ENCODE measurements around the gene NIN. TPM values are rescaled to one million over a fixed set of nuclear protein-coding genes. Genes with fewer than 3 reads are reported as not detected.

The NIN gene
- total RNA-seq, 1 donor from 2014 or later, result 45.4 TPM

DNA sequence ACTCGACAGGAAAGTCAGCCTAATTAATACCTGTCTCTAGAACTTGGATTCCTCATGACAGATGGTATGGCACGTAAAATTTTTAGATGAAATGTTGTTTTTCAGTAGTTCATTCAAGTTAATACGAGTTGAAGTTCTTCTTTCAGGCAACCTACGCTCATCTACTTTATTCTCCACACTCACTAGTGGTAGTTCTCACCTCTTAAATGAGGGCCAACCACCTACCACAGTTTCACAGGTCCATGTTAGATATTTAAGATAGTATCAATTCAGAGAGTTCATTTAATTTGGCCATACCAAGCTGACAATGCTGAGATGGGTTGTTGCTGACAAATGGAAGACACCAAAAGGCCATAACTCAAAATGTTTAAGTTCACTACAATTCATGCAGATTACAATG, 50.6 kb downstream of the NIN start:
- Histone ChIP-seq H3K36me3 (ENCODE audit: insufficient read depth, low read length) (no peaks in the 10 kb centered on the region), H3K27me3 (ENCODE audit: insufficient read depth, low read length) (no peaks in the 10 kb centered on the region), H3K4me1 (ENCODE audit: insufficient read depth, low read length) (peaks cover 7% of the 10 kb centered on the region), H4K20me1 (ENCODE audit: insufficient read depth, low read length) (no peaks in the 10 kb centered on the region), H3K27ac (ENCODE audit: low read depth, low read length) (no peak overlapping the region), H3K4me2 (ENCODE audit: low read length) (no peak overlapping the region), H2AFZ (ENCODE audit: low read depth, low read length) (no peak overlapping the region), H3K4me3 (ENCODE audit: insufficient read depth, low read depth, low read length) (no peak overlapping the region), H3K9ac (ENCODE audit: low read length) (no peak overlapping the region), H3K9me3 (ENCODE audit: insufficient read depth, low read depth, low read length) (no peaks in the 10 kb centered on the region), H3K79me2 (ENCODE audit: insufficient read depth, low read length) (no peaks in the 10 kb centered on the region)
- FAIRE-seq, result no peak
- DNase-seq (ENCODE audit: low read depth), result no peak
- no peak overlapping the region for H3K27ac Mint-ChIP-seq (ENCODE audit: unreplicated experiment)
- peaks cover 3% of the 10 kb centered on the region for H3K36me3 Mint-ChIP-seq (ENCODE audit: low read depth, unreplicated experiment)
- H3K4me1 Mint-ChIP-seq (ENCODE audit: low read depth, unreplicated experiment), result peaks cover 6% of the 10 kb centered on the region
- H3K4me3 Mint-ChIP-seq (ENCODE audit: unreplicated experiment), result no peak overlapping the region
- no peaks in the 10 kb centered on the region for H3K9me3 Mint-ChIP-seq (ENCODE audit: unreplicated experiment)
- H3K27me3 Mint-ChIP-seq (ENCODE audit: low read depth, unreplicated experiment), result no peaks in the 10 kb centered on the region
- TF ChIP-seq, protein P1, sequence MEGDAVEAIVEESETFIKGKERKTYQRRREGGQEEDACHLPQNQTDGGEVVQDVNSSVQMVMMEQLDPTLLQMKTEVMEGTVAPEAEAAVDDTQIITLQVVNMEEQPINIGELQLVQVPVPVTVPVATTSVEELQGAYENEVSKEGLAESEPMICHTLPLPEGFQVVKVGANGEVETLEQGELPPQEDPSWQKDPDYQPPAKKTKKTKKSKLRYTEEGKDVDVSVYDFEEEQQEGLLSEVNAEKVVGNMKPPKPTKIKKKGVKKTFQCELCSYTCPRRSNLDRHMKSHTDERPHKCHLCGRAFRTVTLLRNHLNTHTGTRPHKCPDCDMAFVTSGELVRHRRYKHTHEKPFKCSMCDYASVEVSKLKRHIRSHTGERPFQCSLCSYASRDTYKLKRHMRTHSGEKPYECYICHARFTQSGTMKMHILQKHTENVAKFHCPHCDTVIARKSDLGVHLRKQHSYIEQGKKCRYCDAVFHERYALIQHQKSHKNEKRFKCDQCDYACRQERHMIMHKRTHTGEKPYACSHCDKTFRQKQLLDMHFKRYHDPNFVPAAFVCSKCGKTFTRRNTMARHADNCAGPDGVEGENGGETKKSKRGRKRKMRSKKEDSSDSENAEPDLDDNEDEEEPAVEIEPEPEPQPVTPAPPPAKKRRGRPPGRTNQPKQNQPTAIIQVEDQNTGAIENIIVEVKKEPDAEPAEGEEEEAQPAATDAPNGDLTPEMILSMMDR (IDR thresholded peaks at IDR 0.05; ENCODE audit: insufficient read depth, low read depth, low read length), result no peak
- no peak for TF ChIP-seq EZH2 (IDR thresholded peaks at IDR 0.05; ENCODE audit: insufficient read depth, low read length)

DNA sequence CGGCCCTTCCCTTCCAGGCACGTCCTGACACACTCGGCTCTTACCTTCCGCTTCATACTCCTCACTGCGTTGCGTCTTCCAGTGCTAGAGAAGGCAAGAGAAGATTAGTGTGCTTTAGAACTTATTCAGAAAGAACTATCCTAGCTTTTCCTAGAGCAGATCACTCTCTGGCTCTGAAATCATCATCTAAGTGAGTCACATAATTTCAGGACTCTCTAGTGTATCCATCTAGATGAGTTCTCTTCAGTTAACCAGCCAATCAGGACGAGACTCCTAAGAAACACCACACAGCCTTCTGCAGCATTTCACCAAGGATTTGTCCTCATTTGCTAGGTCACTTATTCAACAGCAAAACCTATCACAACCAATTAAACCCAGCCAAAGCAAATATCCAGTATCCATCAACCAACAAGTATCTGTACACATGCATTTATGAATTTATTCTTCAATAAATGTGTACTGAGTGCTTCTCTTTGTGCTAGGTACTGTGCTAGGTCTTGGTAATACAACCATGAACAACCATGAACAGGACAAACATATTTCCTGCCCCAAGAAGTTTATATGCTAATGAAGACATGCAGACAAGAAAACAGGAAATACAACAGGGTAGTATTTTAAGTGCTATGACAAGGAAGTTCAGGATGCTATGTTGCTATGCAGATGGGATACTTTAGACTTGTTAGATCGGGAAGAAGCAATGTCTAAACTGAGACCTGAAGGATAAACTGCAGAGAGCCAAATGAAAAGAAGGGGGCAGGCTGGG, 52.1 kb downstream of the NIN start:
- H3K4me3 ChIP-seq (ENCODE audit: insufficient read depth, low read depth, low read length), result no peak overlapping the region
- H3K9ac ChIP-seq (ENCODE audit: low read length), result no peak overlapping the region
- Mint-ChIP-seq H3K4me3 (ENCODE audit: unreplicated experiment) (no peak overlapping the region), H3K36me3 (ENCODE audit: low read depth, unreplicated experiment) (peaks cover 3% of the 10 kb centered on the region), H3K9me3 (ENCODE audit: unreplicated experiment) (no peaks in the 10 kb centered on the region), H3K27me3 (ENCODE audit: low read depth, unreplicated experiment) (no peaks in the 10 kb centered on the region), H3K27ac (ENCODE audit: unreplicated experiment) (no peak overlapping the region), H3K4me1 (ENCODE audit: low read depth, unreplicated experiment) (peaks cover 13% of the 10 kb centered on the region)
- H3K79me2 ChIP-seq (ENCODE audit: insufficient read depth, low read length), result no peaks in the 10 kb centered on the region
- peak; percentile 31 for DNase-seq (ENCODE audit: low read depth)
- peaks cover 13% of the 10 kb centered on the region for H3K4me1 ChIP-seq (ENCODE audit: insufficient read depth, low read length)
- no peaks in the 10 kb centered on the region for H3K9me3 ChIP-seq (ENCODE audit: insufficient read depth, low read depth, low read length)
- no peak for FAIRE-seq
- TF ChIP-seq, protein P1 (IDR thresholded peaks at IDR 0.05; ENCODE audit: insufficient read depth, low read depth, low read length), result no peak
- no peak for TF ChIP-seq EZH2 (IDR thresholded peaks at IDR 0.05; ENCODE audit: insufficient read depth, low read length)
- H3K4me2 ChIP-seq (ENCODE audit: low read length), result no peak overlapping the region
- no peaks in the 10 kb centered on the region for H4K20me1 ChIP-seq (ENCODE audit: insufficient read depth, low read length)
- H3K27ac ChIP-seq (ENCODE audit: low read depth, low read length), result no peak overlapping the region
- H2AFZ ChIP-seq (ENCODE audit: low read depth, low read length), result no peak overlapping the region
- no peaks in the 10 kb centered on the region for H3K36me3 ChIP-seq (ENCODE audit: insufficient read depth, low read length)
- no peaks in the 10 kb centered on the region for H3K27me3 ChIP-seq (ENCODE audit: insufficient read depth, low read length)

DNA sequence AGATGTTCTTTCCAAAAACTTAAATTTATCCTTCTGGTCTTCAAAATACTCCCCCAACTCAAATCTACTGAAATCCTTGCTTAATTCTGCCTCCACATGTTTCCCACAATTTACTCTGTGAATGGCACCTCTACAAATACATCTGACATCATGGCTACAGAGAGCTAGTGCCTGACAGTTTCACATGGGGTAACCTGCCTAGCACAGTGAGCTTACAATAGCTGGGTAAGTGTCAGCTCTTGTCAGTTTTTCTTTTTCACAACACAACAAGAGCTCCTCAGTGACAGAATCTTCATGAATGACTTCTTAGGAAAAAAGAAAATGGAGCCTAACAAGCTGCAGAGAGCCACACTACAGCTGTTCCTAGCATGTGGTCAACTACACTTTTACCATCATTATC, 54.4 kb downstream of the NIN start:
- Mint-ChIP-seq H3K27ac (ENCODE audit: unreplicated experiment) (no peak overlapping the region), H3K36me3 (ENCODE audit: low read depth, unreplicated experiment) (peaks cover 6% of the 10 kb centered on the region), H3K9me3 (ENCODE audit: unreplicated experiment) (no peaks in the 10 kb centered on the region), H3K27me3 (ENCODE audit: low read depth, unreplicated experiment) (no peaks in the 10 kb centered on the region), H3K4me3 (ENCODE audit: unreplicated experiment) (no peak overlapping the region), H3K4me1 (ENCODE audit: low read depth, unreplicated experiment) (peaks cover 18% of the 10 kb centered on the region)
- no peak overlapping the region for H2AFZ ChIP-seq (ENCODE audit: low read depth, low read length)
- peaks cover 13% of the 10 kb centered on the region for H3K4me1 ChIP-seq (ENCODE audit: insufficient read depth, low read length)
- H3K36me3 ChIP-seq (ENCODE audit: insufficient read depth, low read length), result peaks cover under 1% of the 10 kb centered on the region
- DNase-seq (ENCODE audit: low read depth) (no peak), FAIRE-seq (no peak)
- no peak overlapping the region for H3K27ac ChIP-seq (ENCODE audit: low read depth, low read length)
- H3K79me2 ChIP-seq (ENCODE audit: insufficient read depth, low read length), result no peaks in the 10 kb centered on the region
- H4K20me1 ChIP-seq (ENCODE audit: insufficient read depth, low read length), result no peaks in the 10 kb centered on the region
- no peaks in the 10 kb centered on the region for H3K9me3 ChIP-seq (ENCODE audit: insufficient read depth, low read depth, low read length)
- H3K27me3 ChIP-seq (ENCODE audit: insufficient read depth, low read length), result no peaks in the 10 kb centered on the region
- H3K4me3 ChIP-seq (ENCODE audit: insufficient read depth, low read depth, low read length), result no peak overlapping the region
- no peak for TF ChIP-seq EZH2 (IDR thresholded peaks at IDR 0.05; ENCODE audit: insufficient read depth, low read length)
- TF ChIP-seq, protein P1 (IDR thresholded peaks at IDR 0.05; ENCODE audit: insufficient read depth, low read depth, low read length), result no peak
- H3K4me2 ChIP-seq (ENCODE audit: low read length), result no peak overlapping the region
- H3K9ac ChIP-seq (ENCODE audit: low read length), result no peak overlapping the region

All from astrocyte (in vitro differentiated cells and primary cell).